AML-193 (cell line): ENCODE measurements around the gene GNAO1.

Experiments
- DNase-seq, 2 experiments: peaks; one replicate each; lab custom pipeline; 2025; lab: John Stamatoyannopoulos, UW

The GNAO1 gene

GRCh38 chr16:56241596-56241995 lies 50.3 kb downstream of the GNAO1 start:
- no peak for DNase-seq

- DNase-seq = no peak
Observed at GRCh38 chr16:56242740-56243139, 51.5 kb downstream of the GNAO1 start.

GRCh38 chr16:56244612-56245011 lies 53.3 kb downstream of the GNAO1 start:
- no peak for DNase-seq

- no peak for DNase-seq
Observed at GRCh38 chr16:56245197-56245596, 53.9 kb downstream of the GNAO1 start.

GRCh38 chr16:56246051-56246817 lies 54.9 kb downstream of the GNAO1 start:
- DNase-seq = no peak

GRCh38 chr16:56247018-56247417 lies 55.7 kb downstream of the GNAO1 start:
- DNase-seq = no peak

- no peak for DNase-seq
Observed at GRCh38 chr16:56247808-56248207, 56.5 kb downstream of the GNAO1 start.

GRCh38 chr16:56252835-56253234 lies 61.5 kb downstream of the GNAO1 start:
- DNase-seq = no peak

GRCh38 chr16:56255904-56256303 lies 64.6 kb downstream of the GNAO1 start:
- DNase-seq = no peak

- DNase-seq = no peak
Observed at GRCh38 chr16:56257239-56257638, 66.0 kb downstream of the GNAO1 start.

GRCh38 chr16:56257666-56258342 lies 66.5 kb downstream of the GNAO1 start:
- no peak for DNase-seq

GRCh38 chr16:56258508-56259424 lies 67.5 kb downstream of the GNAO1 start:
- DNase-seq = no peak

GRCh38 chr16:56259425-56259779 lies 68.1 kb downstream of the GNAO1 start:
- DNase-seq = no peak

GRCh38 chr16:56260378-56261160 lies 69.3 kb downstream of the GNAO1 start:
- no peak for DNase-seq

GRCh38 chr16:56261656-56262055 lies 70.4 kb downstream of the GNAO1 start:
- DNase-seq = no peak

GRCh38 chr16:56262148-56262547 lies 70.9 kb downstream of the GNAO1 start:
- DNase-seq = no peak

GRCh38 chr16:56262551-56263245 lies 71.4 kb downstream of the GNAO1 start:
- DNase-seq = no peak

GRCh38 chr16:56263711-56264608 lies 72.7 kb downstream of the GNAO1 start:
- no peak for DNase-seq

GRCh38 chr16:56264609-56264972 lies 73.3 kb downstream of the GNAO1 start:
- DNase-seq = no peak

- no peak for DNase-seq
Observed at GRCh38 chr16:56265184-56265583, 73.9 kb downstream of the GNAO1 start.
